Glomerular visceral epithelial cell (primary cell): ENCODE data around the gene VKORC1L1.
"Not testable (repeated sequence)": the region's sequence is repeated elsewhere in the genome, so short reads cannot be mapped to it uniquely, and the experiment has no call there.

ENCODE experiments used
- DNase-seq: peaks from one replicate; pipeline ENCODE4 v3.0.0-alpha.2; 2016; ENCODE audit errors: extremely low spot score

The VKORC1L1 gene

DNA sequence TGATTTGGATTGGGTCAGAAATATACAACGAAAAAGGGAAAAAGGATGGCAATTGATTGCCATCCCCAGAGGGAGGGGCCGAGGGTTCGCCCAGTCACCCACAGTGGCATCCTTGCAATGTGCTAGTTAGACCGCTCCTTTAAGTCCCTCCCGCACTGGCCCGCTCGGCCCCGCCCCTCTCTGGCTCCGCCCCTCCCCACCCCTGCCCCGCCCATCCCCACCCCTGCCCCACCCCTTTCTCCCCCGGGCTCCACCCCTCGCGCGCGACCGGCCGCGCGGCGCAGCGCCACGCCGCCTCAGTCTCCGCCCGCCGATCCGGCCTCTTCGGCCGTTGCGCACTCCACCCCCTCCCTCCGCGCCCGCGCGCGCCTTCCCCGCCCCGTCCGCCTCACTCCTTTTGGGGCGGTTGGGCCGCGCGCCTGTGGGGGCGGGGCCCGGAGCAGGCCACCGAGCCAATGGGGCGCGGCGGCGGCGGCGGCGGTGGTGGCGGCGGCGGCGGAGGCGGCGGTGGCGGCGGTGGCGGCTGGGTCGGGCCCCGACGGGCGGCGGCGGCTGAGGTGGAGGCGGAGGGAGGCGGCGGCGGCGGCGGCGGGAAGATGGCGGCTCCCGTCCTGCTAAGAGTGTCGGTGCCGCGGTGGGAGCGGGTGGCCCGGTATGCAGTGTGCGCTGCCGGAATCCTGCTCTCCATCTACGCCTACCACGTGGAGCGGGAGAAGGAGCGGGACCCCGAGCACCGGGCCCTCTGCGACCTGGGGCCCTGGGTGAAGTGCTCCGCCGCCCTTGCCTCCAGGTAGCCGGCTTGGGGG, at the start of gene VKORC1L1:
TSS of gene VKORC1L1 (plus strand) at position 299 of the 806 bp plus-strand sequence. CDS start at position 597, 298 bp downstream.
- DNase-seq, result peak; percentile 95

- DNase-seq, result no peak
Measured at GRCh38 chr7:65827366-65827765, 45.5 kb upstream of the VKORC1L1 start.

DNA sequence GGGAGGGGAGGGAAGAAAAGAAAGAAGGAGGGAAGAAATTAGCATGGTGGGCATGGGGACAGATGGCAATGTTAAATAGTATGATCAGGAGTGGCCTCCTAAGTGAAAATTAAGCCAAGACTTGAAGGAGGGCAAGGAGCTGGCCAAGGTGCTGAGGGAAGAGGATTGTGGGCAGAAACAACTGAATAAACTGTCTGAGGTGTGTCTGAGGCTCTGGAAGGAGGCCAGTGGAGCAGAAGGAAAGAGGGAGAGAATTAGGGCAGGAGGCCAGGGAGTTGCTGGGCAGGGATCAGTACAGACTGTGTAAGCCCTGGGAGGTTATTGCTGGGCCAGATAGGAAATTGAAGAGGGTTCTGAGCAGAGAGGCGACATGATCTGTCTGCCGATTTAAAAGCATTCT, 40.6 kb upstream of the VKORC1L1 start:
- peak; percentile 15 for DNase-seq

GRCh38 chr7:65836684-65837083, 36.2 kb upstream of the VKORC1L1 start:
- not testable (repeated sequence) for DNase-seq

GRCh38 chr7:65837541-65837956, 35.3 kb upstream of the VKORC1L1 start:
- not testable (repeated sequence) for DNase-seq

GRCh38 chr7:65839846-65840245, 33.0 kb upstream of the VKORC1L1 start:
- no peak for DNase-seq

- no peak for DNase-seq
Measured at GRCh38 chr7:65840446-65840845, 32.4 kb upstream of the VKORC1L1 start.

DNA sequence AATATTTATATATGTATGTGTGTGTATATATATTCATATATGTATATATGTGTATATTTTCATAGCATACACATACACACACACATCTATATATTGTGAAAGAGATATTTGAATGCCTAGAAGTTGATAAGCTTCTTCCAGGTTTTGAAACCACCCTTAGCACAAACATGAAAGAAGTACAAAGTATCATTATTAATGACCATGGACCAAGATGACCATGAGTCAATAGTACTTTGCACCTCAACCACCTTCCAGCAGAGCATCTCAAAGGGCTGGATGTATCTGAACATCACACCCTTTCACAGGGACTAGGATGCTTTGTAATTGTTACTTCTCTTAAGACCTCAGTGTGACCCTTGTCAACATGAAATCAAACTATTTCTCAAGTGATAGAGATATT, 29.3 kb upstream of the VKORC1L1 start:
- DNase-seq, result not testable (repeated sequence)

GRCh38 chr7:65846008-65846570, 26.8 kb upstream of the VKORC1L1 start:
- no peak for DNase-seq

DNA sequence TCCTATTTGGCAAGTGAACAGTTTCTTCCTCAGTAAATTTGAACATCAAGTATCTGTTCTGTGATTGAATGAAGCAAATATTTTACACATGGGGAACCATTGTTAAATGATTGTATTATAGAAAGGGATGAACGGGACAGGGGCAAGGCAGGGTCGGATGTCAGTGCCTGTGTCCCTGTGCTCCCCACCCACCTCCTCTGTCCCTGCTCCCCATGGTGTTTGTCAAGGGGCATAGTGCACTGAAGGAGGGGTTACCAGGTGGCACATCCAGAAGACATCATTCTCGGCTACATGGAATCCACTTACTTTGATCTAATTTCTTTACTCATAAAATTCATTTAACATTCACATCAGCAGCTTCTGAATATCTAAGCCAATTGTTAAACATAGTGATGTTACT, 19.4 kb upstream of the VKORC1L1 start:
- not testable (repeated sequence) for DNase-seq

GRCh38 chr7:65853892-65854291, 19.0 kb upstream of the VKORC1L1 start:
- DNase-seq, result not testable (repeated sequence)

GRCh38 chr7:65857321-65857894, 15.5 kb upstream of the VKORC1L1 start:
- not testable (repeated sequence) for DNase-seq

- not testable (repeated sequence) for DNase-seq
Measured at GRCh38 chr7:65858660-65859059, 14.2 kb upstream of the VKORC1L1 start.

DNA sequence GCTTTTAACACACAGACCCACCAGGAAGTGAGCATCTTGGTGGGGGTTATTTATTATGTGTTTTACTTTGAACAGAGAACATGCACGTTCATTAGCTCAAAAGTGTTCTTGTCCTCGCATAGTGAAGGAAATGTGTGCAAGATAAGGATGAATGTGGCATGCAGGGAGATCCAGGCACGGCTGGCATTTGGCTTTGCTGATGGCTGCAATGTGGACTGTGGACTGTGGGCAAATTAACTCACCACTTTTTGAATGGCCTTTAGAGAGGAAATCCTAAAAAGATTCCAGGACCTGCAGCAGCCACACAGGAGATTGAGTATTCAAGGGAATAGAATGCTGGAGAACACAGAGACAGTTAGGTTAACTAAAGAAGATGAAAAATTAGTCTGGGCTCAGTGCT, 6.6 kb upstream of the VKORC1L1 start:
- DNase-seq, result not testable (repeated sequence)

DNA sequence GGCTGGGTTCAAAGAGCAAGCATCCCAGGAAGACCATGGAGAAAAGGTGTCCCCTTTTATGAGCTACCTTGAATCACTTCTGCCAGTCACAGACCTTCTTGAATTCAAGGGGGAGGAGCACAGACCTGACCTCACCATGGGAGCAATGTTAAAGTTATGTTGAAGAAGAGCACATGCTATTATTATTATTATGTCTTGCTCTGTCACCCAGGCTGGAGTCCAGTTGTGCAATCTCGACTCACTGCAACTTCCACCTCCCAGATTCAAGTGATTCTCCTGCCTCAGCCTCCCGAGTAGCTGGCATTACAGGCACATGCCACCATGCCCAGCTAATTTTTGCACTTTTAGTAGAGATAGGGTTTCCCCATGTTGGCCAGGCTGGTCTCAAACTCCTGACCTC, 5.2 kb upstream of the VKORC1L1 start:
- DNase-seq, result not testable (repeated sequence)

- DNase-seq, result peak; percentile 57
Measured at GRCh38 chr7:65869312-65869711, 3.6 kb upstream of the VKORC1L1 start.

DNA sequence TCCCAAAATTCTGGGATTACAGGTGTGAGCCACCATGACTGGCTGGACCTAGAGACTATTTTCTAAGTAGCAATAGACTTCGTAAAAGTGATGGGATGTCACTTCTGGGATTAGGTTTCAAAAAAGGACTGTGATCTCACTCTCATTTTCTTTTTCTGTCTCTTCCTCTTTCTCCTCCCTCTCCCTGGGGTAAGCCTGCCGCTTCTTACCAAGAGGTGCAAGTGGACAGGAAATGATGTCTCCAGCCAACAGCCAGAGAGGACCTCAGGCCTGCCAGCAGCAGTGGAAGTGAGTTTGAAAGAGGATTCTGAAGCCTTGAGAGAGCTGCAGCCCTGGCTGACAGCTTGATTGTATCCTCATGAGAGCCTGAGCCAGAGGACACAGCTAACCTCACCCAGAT, 1.4 kb upstream of the VKORC1L1 start:
- not testable (repeated sequence) for DNase-seq

DNA sequence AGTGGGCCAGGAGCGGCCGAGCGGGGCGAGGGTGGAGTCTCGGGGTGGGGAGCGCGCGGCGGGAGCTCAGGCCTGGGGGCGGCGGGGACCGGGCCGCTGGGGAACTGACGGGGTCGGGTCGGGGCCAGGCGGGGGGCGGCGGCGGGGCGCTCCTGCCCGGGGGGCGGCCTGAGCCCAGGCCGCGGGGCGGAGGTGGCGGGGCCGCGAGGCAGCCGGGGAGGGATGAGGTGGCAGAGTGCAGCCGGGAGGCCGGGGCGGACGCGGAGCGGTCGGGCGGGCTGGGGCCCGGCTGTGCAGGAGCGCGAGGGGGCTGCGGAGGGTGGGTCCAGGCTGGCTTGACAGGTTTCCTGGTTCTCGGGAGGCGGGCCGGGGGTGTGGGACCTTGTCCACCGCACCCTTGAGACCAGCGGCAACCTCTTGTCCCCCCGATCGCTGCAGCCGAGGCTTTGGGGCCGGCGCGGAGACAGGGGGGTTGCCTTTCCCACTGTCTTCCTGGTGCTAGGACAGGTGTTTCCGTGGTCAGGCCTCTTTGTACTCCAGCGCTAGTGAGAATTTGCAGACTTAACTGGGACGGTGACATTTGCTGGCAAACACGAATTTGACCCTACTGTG, 814 bp downstream of the VKORC1L1 start:
- peak; percentile 12 for DNase-seq

DNA sequence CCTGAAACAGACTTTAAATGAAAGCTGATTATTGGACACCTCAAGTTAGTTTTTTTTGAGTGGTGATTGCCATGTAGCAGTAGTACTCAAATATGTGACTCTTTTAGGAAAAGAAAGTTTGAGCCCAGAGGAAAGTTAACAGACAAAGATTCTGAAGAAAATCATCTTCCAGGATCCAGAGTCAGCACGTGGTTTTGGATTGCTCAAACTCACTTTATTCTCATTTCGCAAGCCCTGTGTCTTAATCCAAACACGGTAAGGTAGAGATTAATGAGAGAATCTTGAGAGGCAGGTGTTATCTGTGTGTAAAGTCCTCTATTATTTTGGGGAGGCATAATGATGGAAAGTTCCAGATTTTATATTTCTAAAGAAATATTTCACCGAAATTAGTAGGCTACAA, 2.8 kb downstream of the VKORC1L1 start:
- not testable (repeated sequence) for DNase-seq

DNA sequence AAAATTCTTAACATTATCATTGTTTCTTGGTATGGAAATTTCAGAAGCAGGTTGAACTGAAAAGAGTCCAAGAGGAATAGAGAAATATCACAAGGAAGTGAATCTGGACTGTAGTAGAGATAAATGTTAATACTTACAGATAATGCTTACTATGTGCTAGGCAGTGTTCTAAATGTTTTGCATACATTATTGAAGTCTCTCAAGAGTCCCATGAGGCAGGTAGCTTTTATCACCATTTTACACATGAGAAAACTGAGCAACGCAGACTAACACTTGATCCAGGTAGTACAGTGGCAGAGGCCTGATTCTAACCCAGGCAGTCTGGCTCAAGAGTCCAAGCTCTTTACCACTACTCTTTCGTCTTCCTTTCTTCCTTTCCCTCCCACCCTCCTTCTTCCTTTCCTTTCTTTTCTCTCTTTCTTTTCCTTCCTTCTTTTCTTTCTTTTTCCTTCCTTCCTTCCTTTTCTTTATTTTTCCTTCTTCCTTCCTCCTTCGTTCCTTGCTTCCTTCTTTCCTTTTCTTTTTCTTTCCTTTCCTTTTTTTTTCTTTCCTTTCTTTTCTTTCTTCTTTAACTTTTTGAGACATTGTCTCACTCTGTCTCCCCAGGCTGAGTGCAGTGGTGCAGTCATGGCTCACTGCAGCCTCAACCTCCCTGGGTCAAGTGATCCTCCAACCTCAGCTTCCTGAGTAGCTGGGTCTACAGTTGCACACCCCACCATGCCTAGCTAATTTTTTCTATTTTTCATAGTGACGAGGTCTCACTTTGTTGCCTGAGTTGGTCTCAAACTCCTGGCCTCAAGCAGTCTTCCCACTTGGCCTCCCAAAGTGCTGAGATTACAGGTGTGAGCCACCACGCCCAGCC, 6.6 kb downstream of the VKORC1L1 start:
- DNase-seq, result not testable (repeated sequence)

- DNase-seq, result not testable (repeated sequence)
Measured at GRCh38 chr7:65880242-65880641, 7.4 kb downstream of the VKORC1L1 start.
